Endodermal cell (in vitro differentiated cells): ENCODE data around the gene STX11. TPM values are rescaled to one million over a fixed set of nuclear protein-coding genes. Genes with fewer than 3 reads are reported as not detected.

Experiments used
- DNase-seq: peaks from one replicate; pipeline ENCODE4 v3.0.0-alpha.2; 2017
- H3K27ac ChIP-seq: 2 replicates; pipeline ENCODE4 v1.5.1; 2013; ENCODE audit warnings: mild to moderate bottlenecking, low read depth, low read length, moderate library complexity
- H3K27me3 ChIP-seq: 2 replicates; pipeline ENCODE4 v1.6.1; 2013; ENCODE audit warnings: mild to moderate bottlenecking, low read length, moderate library complexity; ENCODE audit not compliant: insufficient read depth, control insufficient read depth, poor library complexity, severe bottlenecking
- H3K36me3 ChIP-seq: 2 replicates; pipeline ENCODE4 v1.7.0; 2013; ENCODE audit warnings: mild to moderate bottlenecking, low read length, moderate library complexity; ENCODE audit not compliant: control insufficient read depth, insufficient read depth
- H3K4me1 ChIP-seq: one replicate; pipeline ENCODE4 v1.7.0; 2013; ENCODE audit warnings: low read length; ENCODE audit not compliant: control insufficient read depth, insufficient read depth
- H3K4me3 ChIP-seq: 2 replicates; pipeline ENCODE4 v1.5.1; 2013; ENCODE audit warnings: mild to moderate bottlenecking, low read length, moderate library complexity
- H3K9ac ChIP-seq: 2 replicates; pipeline ENCODE4 v1.6.1; 2013; ENCODE audit warnings: mild to moderate bottlenecking, low read length, moderate library complexity; ENCODE audit not compliant: poor library complexity, severe bottlenecking; ENCODE audit errors: extremely low read depth
- H3K9me3 ChIP-seq: 2 replicates; pipeline ENCODE4 v1.6.1; 2013; ENCODE audit warnings: mild to moderate bottlenecking, low read length, moderate library complexity; ENCODE audit not compliant: control insufficient read depth
- H3K27ac Mint-ChIP-seq: 2 replicates; pipeline ENCODE4 v1.8.0; 2020; ENCODE audit warnings: mixed read lengths
- H3K27me3 Mint-ChIP-seq: 2 replicates; pipeline ENCODE4 v1.8.0; 2021; ENCODE audit warnings: mild to moderate bottlenecking, mixed read lengths; ENCODE audit not compliant: insufficient read depth
- H3K36me3 Mint-ChIP-seq: 2 replicates; pipeline ENCODE4 v1.8.0; 2020; ENCODE audit warnings: low read depth, mixed read lengths
- H3K4me1 Mint-ChIP-seq: 2 replicates; pipeline ENCODE4 v1.8.0; 2020; ENCODE audit warnings: mixed read lengths
- H3K4me3 Mint-ChIP-seq: 2 replicates; pipeline ENCODE4 v1.8.0; 2020; ENCODE audit warnings: mild to moderate bottlenecking, moderate library complexity, mixed read lengths
- H3K9me3 Mint-ChIP-seq: 2 replicates; pipeline ENCODE4 v1.8.0; 2020; ENCODE audit warnings: mild to moderate bottlenecking, mixed read lengths
- WGBS, 2 experiments: methylation state at CpG; one replicate each; pipeline versions ENCODE4 v1.1.5 to v1.1.7; 2013; ENCODE audit warnings: missing lambda C conversion rate in 2 of 2, mixed read lengths in 1 of 2; ENCODE audit not compliant: insufficient coverage in 1 of 2, insufficient read length in 1 of 2; 5-methylcytosine and 5-hydroxymethylcytosine counted together
- total RNA-seq, 2 donors: library from RNA; stranded (reverse); fragmentation: NEBNext Ultra II Directional in 1 of 2; extraction: Animal tissue kit (Norgen Biotek cat#: 25700) in 1 of 2; gene quantifications; 2 replicates in 1 of 2; 3 replicates in 1 of 2; pipeline ENCODE4 v1.2.1, GENCODE V29; 2021
- TF ChIP-seq, protein P1 (sequence below): fragments of 200-600 bp; sonication (generic); conservative IDR thresholded peaks from 2 replicates; pipeline ENCODE4 v1.5.0; 2021; ENCODE audit warnings: antibody characterized with exemption, mild to moderate bottlenecking

The STX11 gene
- total RNA-seq, 2 donors from 2014 or later: 0.29 TPM; not detected in 1

DNA sequence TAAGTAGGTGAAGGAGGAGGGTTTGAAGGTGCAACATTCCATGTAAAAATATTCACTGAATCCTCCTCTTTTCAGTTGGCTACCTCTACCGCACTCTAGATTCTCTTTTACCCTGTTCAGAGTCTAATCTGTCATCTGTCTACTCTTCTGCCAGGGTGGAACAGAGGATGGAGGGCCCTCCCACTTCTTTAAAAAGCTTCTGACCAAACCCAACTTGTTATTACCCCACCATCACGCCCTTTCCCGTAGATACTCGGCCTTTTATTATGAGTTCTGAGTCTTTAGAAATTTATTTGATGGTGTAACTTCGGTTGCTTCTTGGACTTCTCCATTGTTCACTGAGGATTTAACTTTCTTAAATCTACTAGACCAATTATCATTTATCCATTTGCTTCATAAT, 11.7 kb downstream of the STX11 start:
- no peaks in the 10 kb centered on the region for H3K27me3 Mint-ChIP-seq
- TF ChIP-seq, protein P1, sequence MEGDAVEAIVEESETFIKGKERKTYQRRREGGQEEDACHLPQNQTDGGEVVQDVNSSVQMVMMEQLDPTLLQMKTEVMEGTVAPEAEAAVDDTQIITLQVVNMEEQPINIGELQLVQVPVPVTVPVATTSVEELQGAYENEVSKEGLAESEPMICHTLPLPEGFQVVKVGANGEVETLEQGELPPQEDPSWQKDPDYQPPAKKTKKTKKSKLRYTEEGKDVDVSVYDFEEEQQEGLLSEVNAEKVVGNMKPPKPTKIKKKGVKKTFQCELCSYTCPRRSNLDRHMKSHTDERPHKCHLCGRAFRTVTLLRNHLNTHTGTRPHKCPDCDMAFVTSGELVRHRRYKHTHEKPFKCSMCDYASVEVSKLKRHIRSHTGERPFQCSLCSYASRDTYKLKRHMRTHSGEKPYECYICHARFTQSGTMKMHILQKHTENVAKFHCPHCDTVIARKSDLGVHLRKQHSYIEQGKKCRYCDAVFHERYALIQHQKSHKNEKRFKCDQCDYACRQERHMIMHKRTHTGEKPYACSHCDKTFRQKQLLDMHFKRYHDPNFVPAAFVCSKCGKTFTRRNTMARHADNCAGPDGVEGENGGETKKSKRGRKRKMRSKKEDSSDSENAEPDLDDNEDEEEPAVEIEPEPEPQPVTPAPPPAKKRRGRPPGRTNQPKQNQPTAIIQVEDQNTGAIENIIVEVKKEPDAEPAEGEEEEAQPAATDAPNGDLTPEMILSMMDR: no peak

GRCh38 chr6:144162977-144163376, 12.7 kb downstream of the STX11 start:
- H3K4me1 Mint-ChIP-seq: peaks cover 8% of the 10 kb centered on the region
- DNase-seq: no peak
- Histone ChIP-seq H3K36me3 (no peaks in the 10 kb centered on the region), H3K9me3 (no peaks in the 10 kb centered on the region), H3K9ac (no peak overlapping the region), H3K27me3 (no peaks in the 10 kb centered on the region), H3K4me3 (no peak overlapping the region), H3K4me1 (peaks cover 7% of the 10 kb centered on the region), H3K27ac (no peak overlapping the region)
- H3K9me3 Mint-ChIP-seq: no peaks in the 10 kb centered on the region
- H3K27ac Mint-ChIP-seq: no peak overlapping the region
- no peaks in the 10 kb centered on the region for H3K27me3 Mint-ChIP-seq
- TF ChIP-seq, protein P1: no peak
- WGBS, 2 experiments: 95 to 100% methylated on average over 4 to 7 of the region's 7 CpGs
- H3K4me3 Mint-ChIP-seq: no peak overlapping the region
- H3K36me3 Mint-ChIP-seq: no peaks in the 10 kb centered on the region

More for the DNA sequence above, 11.7 kb downstream of the STX11 start:
- Histone ChIP-seq H3K27ac (no peak overlapping the region), H3K9ac (no peak overlapping the region), H3K27me3 (no peaks in the 10 kb centered on the region), H3K4me1 (peaks cover 7% of the 10 kb centered on the region), H3K9me3 (no peaks in the 10 kb centered on the region), H3K36me3 (no peaks in the 10 kb centered on the region), H3K4me3 (no peak overlapping the region)
- Mint-ChIP-seq H3K36me3 (no peaks in the 10 kb centered on the region), H3K27ac (no peak overlapping the region), H3K4me1 (peaks cover 18% of the 10 kb centered on the region), H3K4me3 (no peak overlapping the region), H3K9me3 (no peaks in the 10 kb centered on the region)
- WGBS, 2 experiments: 98 to 100% methylated on average over 1 to 4 of the region's 5 CpGs
- no peak for DNase-seq

DNA sequence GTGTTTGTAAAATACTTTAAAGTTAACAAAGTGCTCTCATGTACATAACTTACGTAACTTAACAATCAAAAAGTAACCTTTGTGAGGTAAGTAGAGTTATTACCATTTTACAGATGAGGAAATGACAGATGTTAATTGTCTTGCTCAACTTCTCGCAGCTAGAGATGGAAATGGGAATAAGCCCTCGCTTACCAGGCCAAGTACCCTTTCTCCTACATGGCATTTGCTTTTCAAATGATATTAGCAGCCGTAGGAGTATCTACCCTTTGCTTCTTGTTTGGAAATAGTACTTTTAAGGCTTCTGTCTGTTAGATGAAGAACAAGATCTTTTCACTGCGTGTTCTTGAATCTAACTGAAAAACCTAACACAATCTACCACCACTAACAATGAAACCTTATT, 15.5 kb downstream of the STX11 start:
- H3K27ac Mint-ChIP-seq: no peak overlapping the region
- H3K4me1 ChIP-seq: no peaks in the 10 kb centered on the region
- WGBS, 2 experiments: 93 to 95% methylated on average over 2 to 4 of the region's 5 CpGs
- no peaks in the 10 kb centered on the region for H3K27me3 ChIP-seq
- no peaks in the 10 kb centered on the region for H3K9me3 Mint-ChIP-seq
- no peak overlapping the region for H3K27ac ChIP-seq
- no peaks in the 10 kb centered on the region for H3K36me3 ChIP-seq
- H3K27me3 Mint-ChIP-seq: no peaks in the 10 kb centered on the region
- no peaks in the 10 kb centered on the region for H3K9me3 ChIP-seq
- no peak overlapping the region for H3K4me3 ChIP-seq
- no peak overlapping the region for H3K9ac ChIP-seq
- no peaks in the 10 kb centered on the region for H3K36me3 Mint-ChIP-seq
- TF ChIP-seq, protein P1: no peak
- no peak for DNase-seq
- no peak overlapping the region for H3K4me3 Mint-ChIP-seq
- H3K4me1 Mint-ChIP-seq: no peaks in the 10 kb centered on the region
